Tibial nerve (tissue), 4 donors: ENCODE data around the gene FBXL20. TPM values are rescaled to one million over a fixed set of nuclear protein-coding genes. Genes with fewer than 3 reads are reported as not detected.
A peak's percentile ranks its signal among the peaks of the same experiment; 100 is the strongest.

Experiments
- DNase-seq, 2 donors: peaks; one replicate each; pipeline ENCODE4 v3.0.0-alpha.2; 2019; ENCODE audit warnings: low spot score in 2 of 2
- H3K27ac ChIP-seq, 4 donors: fragments of 200-600 bp; sonication (generic) in 3 of 4; one replicate each; pipeline ENCODE4 v1.5.1; 2017 to 2019; ENCODE audit warnings: mild to moderate bottlenecking in 1 of 4
- H3K27me3 ChIP-seq, 2 donors: fragments of 200-600 bp; sonication (generic) in 1 of 2; one replicate each; pipeline versions ENCODE4 v1.5.1 to v1.6.0; 2017 to 2019
- H3K36me3 ChIP-seq, 3 donors: fragments of 200-600 bp; sonication (generic); one replicate each; pipeline ENCODE4 v1.5.1; 2018 to 2019
- H3K4me1 ChIP-seq, 4 donors: fragments of 200-600 bp; sonication (generic) in 3 of 4; one replicate each; pipeline ENCODE4 v1.5.1; 2017 to 2019
- H3K4me3 ChIP-seq, 4 donors: fragments of 200-600 bp; sonication (generic) in 3 of 4; one replicate each; pipeline ENCODE4 v1.5.1; 2017 to 2019; ENCODE audit warnings: mild to moderate bottlenecking in 1 of 4, moderate library complexity in 1 of 4
- H3K9me3 ChIP-seq, 4 donors: fragments of 200-600 bp; sonication (generic) in 3 of 4; one replicate each; pipeline ENCODE4 v1.5.1; 2017 to 2019
- CTCF ChIP-seq, 5 experiments: fragments of 200-600 bp in 3 of 5; fragments of 450-650 bp in 2 of 5; sonication (generic) in 3 of 5; IDR thresholded peaks; one replicate each; pipeline ENCODE4 v1.5.1; 2016 to 2019; ENCODE audit warnings: antibody characterized with exemption in 5 of 5, mild to moderate bottlenecking in 3 of 5, moderate library complexity in 2 of 5
- EP300 ChIP-seq, 2 donors: sonication (generic); formaldehyde crosslinking; IDR thresholded peaks; one replicate each; pipeline ENCODE4 v1.6.1; 2017; ENCODE audit warnings: antibody characterized with exemption in 2 of 2, mild to moderate bottlenecking in 1 of 2
- POLR2A ChIP-seq, 2 donors: fragments of 450-650 bp; IDR thresholded peaks; one replicate each; pipeline ENCODE4 v1.6.1; 2017; ENCODE audit warnings: antibody characterized with exemption in 2 of 2, mild to moderate bottlenecking in 2 of 2, moderate library complexity in 2 of 2
- WGBS, 2 donors: methylation state at CpG; one replicate each; pipeline ENCODE4 v1.1.5; 2018; 5-methylcytosine and 5-hydroxymethylcytosine counted together
- total RNA-seq, 4 donors: library from RNA; depleted of rRNA; stranded (reverse); fragments of >200 nt; gene quantifications; one replicate each; pipeline ENCODE4 v1.1.0, GENCODE V29; 2016

FBXL20 gene
- total RNA-seq, 4 donors from 2014 or later, result 21.1 to 32.4 (median 30.4) TPM

- TF ChIP-seq CTCF (IDR thresholded peaks at IDR 0.05) (peak in 2 of 5 experiments; percentile 13 to 33), POLR2A (IDR thresholded peaks at IDR 0.05) (no peak)
- WGBS, 2 donors, result 27 to 34% methylated on average over 11 to 14 of the region's 16 CpGs
- H3K4me1 ChIP-seq, result peaks cover 0 to 8% (median 2%) of the 10 kb centered on the region in 4 donors
- H3K36me3 ChIP-seq, result no peaks in the 10 kb centered on the region
- no peaks in the 10 kb centered on the region for H3K9me3 ChIP-seq
- no peak overlapping the region for H3K27ac ChIP-seq
- no peak for DNase-seq
- H3K27me3 ChIP-seq, result peaks cover 0 to 50% of the 10 kb centered on the region in 2 donors
- H3K4me3 ChIP-seq, result no peak overlapping the region
These were observed 161.6 kb downstream of the FBXL20 start for GRCh38 chr17:39239640-39240314.

GRCh38 chr17:39238311-39238972 lies 163.0 kb downstream of the FBXL20 start:
- no peaks in the 10 kb centered on the region for H3K36me3 ChIP-seq

GRCh38 chr17:39237586-39237985 lies 163.8 kb downstream of the FBXL20 start:
- TF ChIP-seq CTCF (IDR thresholded peaks at IDR 0.05), result no peak
- peaks cover 0 to 1% (median 0%) of the 10 kb centered on the region in 4 donors for H3K4me1 ChIP-seq
- no peak for DNase-seq
- H3K4me3 ChIP-seq, result no peak overlapping the region
- H3K27ac ChIP-seq, result no peak overlapping the region
- H3K36me3 ChIP-seq, result no peaks in the 10 kb centered on the region
- whole genome bisulfite sequencing, 2 donors, result 85 to 90% methylated on average over 6 to 7 of the region's 7 CpGs
- H3K9me3 ChIP-seq, result no peaks in the 10 kb centered on the region
- H3K27me3 ChIP-seq, result peaks cover 0 to 68% of the 10 kb centered on the region in 2 donors

More at GRCh38 chr17:39238311-39238972, 163.0 kb downstream of the FBXL20 start:
- DNase-seq, result no peak
- peaks cover 0 to 64% of the 10 kb centered on the region in 2 donors for H3K27me3 ChIP-seq
- H3K27ac ChIP-seq, result no peak overlapping the region
- no peaks in the 10 kb centered on the region for H3K4me1 ChIP-seq
- 39 to 40% methylated on average over 13 to 15 of the region's 15 CpGs for WGBS, 2 donors
- TF ChIP-seq POLR2A (IDR thresholded peaks at IDR 0.05) (no peak), CTCF (IDR thresholded peaks at IDR 0.05) (no peak)
- H3K4me3 ChIP-seq, result no peak overlapping the region
- no peaks in the 10 kb centered on the region for H3K9me3 ChIP-seq

- H3K27me3 ChIP-seq, result peaks cover 0 to 72% of the 10 kb centered on the region in 2 donors
- DNase-seq, result no peak
- no peaks in the 10 kb centered on the region for H3K9me3 ChIP-seq
- H3K27ac ChIP-seq, result no peak overlapping the region
- WGBS, 2 donors, result 70 to 82% methylated on average over 4 to 6 of the region's 6 CpGs
- H3K4me3 ChIP-seq, result no peak overlapping the region
- no peaks in the 10 kb centered on the region for H3K36me3 ChIP-seq
- TF ChIP-seq CTCF (IDR thresholded peaks at IDR 0.05) (no peak), POLR2A (IDR thresholded peaks at IDR 0.05) (no peak), EP300 (IDR thresholded peaks at IDR 0.05) (no peak)
- H3K4me1 ChIP-seq, result peaks cover 0 to 7% (median 0%) of the 10 kb centered on the region in 4 donors
These were observed 164.4 kb downstream of the FBXL20 start for GRCh38 chr17:39236981-39237441.

GRCh38 chr17:39236450-39236927 lies 164.9 kb downstream of the FBXL20 start:
- Histone ChIP-seq H3K4me3 (no peak overlapping the region), H3K9me3 (no peaks in the 10 kb centered on the region), H3K27ac (no peak overlapping the region), H3K27me3 (peaks cover 0 to 77% of the 10 kb centered on the region in 2 donors), H3K36me3 (no peaks in the 10 kb centered on the region), H3K4me1 (peaks cover 0 to 12% (median 3%) of the 10 kb centered on the region in 4 donors)
- 43 to 51% methylated on average over 4 to 5 of the region's 5 CpGs for whole genome bisulfite sequencing, 2 donors
- no peak for DNase-seq
- no peak for TF ChIP-seq EP300 (IDR thresholded peaks at IDR 0.05)
- TF ChIP-seq POLR2A (IDR thresholded peaks at IDR 0.05), result no peak
- TF ChIP-seq CTCF (IDR thresholded peaks at IDR 0.05), result no peak
